ENCODE data around the gene IL4R. TPM values are rescaled to one million over a fixed set of nuclear protein-coding genes. Genes with fewer than 3 reads are reported as not detected.

The IL4R gene
- total and polyA plus RNA-seq, 2 of the 8 experiments (the other 6 are each of a cell fraction or from before 2014, with no cell fraction given), result 29.1 to 29.4 TPM

DNA sequence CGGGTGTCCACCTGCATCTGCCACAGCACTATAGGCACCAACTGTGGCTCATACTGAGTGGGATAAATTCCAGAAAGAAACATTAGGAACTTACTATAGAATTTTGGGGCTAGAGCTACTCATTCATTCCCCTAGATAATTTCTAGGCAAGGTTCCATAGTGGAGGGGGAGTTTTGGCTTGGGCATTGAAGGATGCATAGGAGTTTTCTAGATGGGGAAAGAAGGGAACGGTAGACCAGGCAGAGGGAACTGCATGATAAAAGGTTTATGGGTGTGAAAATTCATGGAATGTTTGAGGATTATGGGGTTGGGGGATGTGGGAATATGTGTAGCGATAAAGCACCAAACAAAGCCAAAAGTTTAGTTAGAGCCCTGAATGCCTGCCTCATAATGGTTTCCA is 35.5 kb downstream of the IL4R start:
- no peak for DNase-seq (ENCODE audit: low read depth in 1 of 2, low spot score in 2 of 2)
- Histone ChIP-seq H3K9ac (replicated peaks in 1 of 4; ENCODE audit: extremely low read depth in 1 of 4, low read depth in 3 of 4, low read length in 3 of 4) (no peak overlapping the region), H2AFZ (ENCODE audit: low read length) (no peak overlapping the region), H2BK15ac (ENCODE audit: low read length) (no peak overlapping the region), H3K18ac (ENCODE audit: extremely low read depth, low read length) (no peak overlapping the region), H2BK120ac (replicated peaks; ENCODE audit: low read depth, low read length) (no peak overlapping the region), H3K79me2 (ENCODE audit: control insufficient read depth in 1 of 2, insufficient read depth in 2 of 2, low read length in 2 of 2) (no peaks in the 10 kb centered on the region), H3K14ac (ENCODE audit: insufficient read length) (no peak overlapping the region), H3K27ac (ENCODE audit: low read depth, low read length) (no peak overlapping the region), H3K4me3 (ENCODE audit: extremely low read depth in 1 of 4, insufficient read depth in 2 of 4, low read depth in 3 of 4, low read length in 4 of 4) (no peak overlapping the region), H3K56ac (replicated peaks; ENCODE audit: insufficient read length, low read depth, low read length) (no peak overlapping the region), H3K79me1 (ENCODE audit: low read depth, low read length) (no peaks in the 10 kb centered on the region), H2BK12ac (ENCODE audit: low read depth, low read length) (no peak overlapping the region), H4K91ac (replicated peaks; ENCODE audit: insufficient read length, low read length) (no peak overlapping the region), H3K23me2 (ENCODE audit: low read depth, low read length) (no peaks in the 10 kb centered on the region), H3K36me3 (ENCODE audit: control insufficient read depth in 2 of 4, insufficient read depth in 4 of 4, low read length in 3 of 4) (peaks cover 0 to 22% (median under 1%) of the 10 kb centered on the region in 4 experiments; a peak in 4 of 8 replicates), H3K4me1 (replicated peaks in 1 of 4; ENCODE audit: control insufficient read depth in 3 of 4, insufficient read depth in 4 of 4, low read length in 3 of 4) (no peaks in the 10 kb centered on the region), H2AK5ac (ENCODE audit: low read depth, low read length) (no peak overlapping the region; the same call in 1 of the 2 replicates), H3K27me3 (replicated peaks in 1 of 4; ENCODE audit: control insufficient read depth in 3 of 4, extremely low read depth in 1 of 4, insufficient read depth in 3 of 4, low read length in 3 of 4) (no peaks in the 10 kb centered on the region), H3K23ac (ENCODE audit: insufficient read length) (no peak overlapping the region), H2BK20ac (ENCODE audit: low read length) (no peak overlapping the region), H3K9me3 (ENCODE audit: insufficient read depth in 2 of 2, low read depth in 1 of 2, low read length in 1 of 2) (peaks cover 4 to 5% of the 10 kb centered on the region in 2 experiments; a peak in 2 of 4 replicates), H4K5ac (ENCODE audit: insufficient read length, low read depth, low read length) (no peak overlapping the region), H4K8ac (ENCODE audit: extremely low read depth, insufficient read depth, low read length) (no peak overlapping the region), H3K4me2 (ENCODE audit: insufficient read depth in 1 of 2, low read depth in 2 of 2, low read length in 2 of 2) (no peak overlapping the region), H2BK5ac (ENCODE audit: low read depth, low read length) (no peak overlapping the region), H3K4ac (replicated peaks; ENCODE audit: insufficient read length, low read depth, low read length) (no peak overlapping the region), H4K20me1 (replicated peaks in 1 of 2; ENCODE audit: control insufficient read depth in 1 of 2, insufficient read depth in 2 of 2, low read length in 2 of 2) (peaks cover 0 to 2% of the 10 kb centered on the region in 2 experiments)
- FAIRE-seq, result no peak
- POLR2A ChIA-PET (ENCODE audit: partially characterized antibody), result no interaction called here
- TF ChIP-seq SIRT6 (IDR thresholded peaks at IDR 0.05; ENCODE audit: low read length), result no peak
- no peak for TF ChIP-seq CBX8 (IDR thresholded peaks at IDR 0.05; ENCODE audit: borderline replicate concordance, low read depth, low read length)
- no peak for TF ChIP-seq SIX5 (IDR thresholded peaks at IDR 0.05; ENCODE audit: low read depth, low read length)
- no peak for TF ChIP-seq RBBP5 (IDR thresholded peaks at IDR 0.05; ENCODE audit: borderline replicate concordance, low read depth, low read length)
- TF ChIP-seq ZNF274 (IDR thresholded peaks at IDR 0.05; ENCODE audit: borderline replicate concordance, extremely low read depth, low read length), result no peak
- TF ChIP-seq FOSL1 (IDR thresholded peaks at IDR 0.05; ENCODE audit: insufficient read depth, low read depth, low read length), result no peak
- TF ChIP-seq JUN (IDR thresholded peaks at IDR 0.05; ENCODE audit: low read depth, low read length), result no peak
- no peak for TF ChIP-seq POLR2A (IDR thresholded peaks at IDR 0.05; ENCODE audit: control extremely low read depth in 1 of 2, low read depth in 2 of 2, low read length in 2 of 2)
- no peak for TF ChIP-seq BRCA1 (IDR thresholded peaks at IDR 0.05; ENCODE audit: low read depth, low read length)
- CTCF ChIA-PET (ENCODE audit: partially characterized antibody), result interaction anchor here (1.3 to 2.3 kb wide), 3 partner anchors 17 to 114 kb away, joined by 3 to 15 read pairs (median 6); no protein-coding TSS in a partner anchor
- WGBS, 2 experiments (ENCODE audit: extremely low coverage in 1 of 2, insufficient coverage in 1 of 2, insufficient read length in 1 of 2, insufficient replicate concordance in 2 of 2, low coverage in 1 of 2, low lambda C conversion rate in 2 of 2, missing lambda C conversion rate in 1 of 2), result 94 to 100% methylated on average over 1 to 3 of the region's 3 CpGs

Data from H1 (cell line).